HG03439 (cell line): ENCODE data around the gene SORBS2.

Experiments
- ATAC-seq: cut with Tn5 transposase; IDR thresholded peaks from one replicate; pipeline ENCODE4 v1.9.1; 2021; ENCODE audit warnings: mild to moderate bottlenecking, moderate library complexity; ENCODE audit not compliant: unreplicated experiment

The SORBS2 gene

GRCh38 chr4:185774845-185775680, 36.9 kb downstream of the SORBS2 start:
- ATAC-seq, result no peak

DNA sequence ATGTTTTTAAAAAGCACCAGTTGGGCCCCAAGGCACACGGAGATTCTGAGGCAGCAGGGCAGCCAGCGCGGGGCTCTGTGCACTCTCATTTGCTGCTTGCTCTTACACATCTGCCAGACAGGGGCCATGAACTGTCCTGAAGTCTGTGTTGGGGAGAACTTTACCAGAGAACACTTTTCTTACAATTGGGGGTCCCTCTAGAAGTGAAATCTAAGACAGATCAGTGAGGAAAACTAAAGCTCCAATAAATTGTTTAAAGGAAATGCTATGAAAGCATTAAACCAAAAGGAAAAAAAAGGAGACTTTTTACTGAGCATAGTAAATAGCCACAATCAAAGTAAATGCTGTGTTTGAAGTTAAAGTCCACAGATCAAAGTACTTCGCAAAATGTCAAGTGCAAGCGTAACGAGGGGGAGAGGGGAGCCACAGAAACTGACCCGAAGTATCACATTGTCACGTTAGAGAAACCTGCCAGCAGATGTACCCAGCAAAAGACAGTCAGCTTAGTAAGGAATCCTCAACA, 37.8 kb downstream of the SORBS2 start:
- no peak for ATAC-seq

- ATAC-seq, result no peak
These were observed 38.6 kb downstream of the SORBS2 start for GRCh38 chr4:185773419-185773818.

- no peak for ATAC-seq
These were observed 39.5 kb downstream of the SORBS2 start for GRCh38 chr4:185772391-185773093.

DNA sequence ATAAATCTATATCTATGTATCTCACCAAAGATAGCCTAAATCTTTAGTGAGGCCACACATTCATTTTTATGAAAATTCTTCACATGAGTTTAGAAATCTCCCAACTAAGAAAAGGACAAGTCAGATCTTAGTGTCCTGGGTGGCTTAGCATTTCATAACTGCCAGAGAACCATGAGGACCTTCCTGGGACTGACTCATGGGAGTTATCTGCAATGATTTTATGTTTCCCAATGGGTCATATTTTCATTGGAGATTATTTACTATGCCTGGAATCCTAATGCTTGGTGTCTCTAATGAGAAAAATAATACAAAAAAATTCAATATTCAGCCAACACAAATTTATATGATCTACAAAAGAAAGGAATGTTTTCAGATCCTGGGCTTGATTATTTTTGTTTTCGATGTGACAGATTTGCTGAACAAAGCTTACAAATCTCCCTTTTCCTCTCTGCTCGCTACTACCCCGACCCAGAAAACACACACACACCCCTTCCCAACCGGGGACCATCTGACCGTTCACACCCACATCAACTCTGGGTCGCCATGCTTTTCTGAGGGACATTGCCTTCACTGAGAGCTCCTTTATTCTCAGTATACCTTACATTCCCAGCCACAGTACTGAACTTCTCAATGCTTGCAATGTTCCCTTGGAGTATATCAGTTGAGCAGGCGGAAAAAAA, 40.1 kb downstream of the SORBS2 start:
- no peak for ATAC-seq

DNA sequence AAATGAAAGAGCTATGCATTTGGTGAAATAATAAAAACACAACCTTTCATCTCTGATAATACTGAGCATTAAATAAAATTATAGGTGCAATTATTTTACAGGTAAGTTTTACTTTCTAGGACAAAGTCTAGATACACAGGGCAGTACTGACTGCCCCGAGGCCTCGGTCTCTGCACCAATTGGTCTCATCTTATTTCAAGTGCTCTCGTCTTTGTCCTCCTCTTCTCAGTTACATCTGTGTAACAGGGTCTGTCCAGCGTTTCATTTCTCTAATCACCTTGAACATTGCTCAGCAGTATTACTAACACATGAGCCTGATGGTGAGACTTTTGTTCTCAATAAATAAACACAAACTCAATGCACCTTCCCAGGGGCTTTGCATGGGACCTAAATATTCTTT, 44.5 kb downstream of the SORBS2 start:
- no peak for ATAC-seq

DNA sequence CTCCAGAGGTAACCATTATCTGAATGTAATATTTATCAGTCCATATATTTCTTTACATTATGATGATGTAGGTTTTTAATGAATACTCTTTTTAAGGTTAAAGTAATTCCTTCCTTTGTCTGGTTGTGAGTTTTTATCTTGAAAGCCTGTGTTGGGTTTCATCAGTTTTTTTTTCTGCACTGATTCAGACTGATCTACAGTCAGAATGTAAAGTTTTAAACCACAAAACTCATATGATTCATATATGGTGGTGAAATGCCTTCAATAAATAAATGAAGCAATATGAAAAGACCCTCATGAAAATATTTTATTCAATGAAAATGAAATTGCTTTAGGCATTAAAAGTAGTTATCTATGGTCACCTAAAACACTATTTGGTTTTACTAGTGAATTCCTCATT, 47.1 kb downstream of the SORBS2 start:
- no peak for ATAC-seq

DNA sequence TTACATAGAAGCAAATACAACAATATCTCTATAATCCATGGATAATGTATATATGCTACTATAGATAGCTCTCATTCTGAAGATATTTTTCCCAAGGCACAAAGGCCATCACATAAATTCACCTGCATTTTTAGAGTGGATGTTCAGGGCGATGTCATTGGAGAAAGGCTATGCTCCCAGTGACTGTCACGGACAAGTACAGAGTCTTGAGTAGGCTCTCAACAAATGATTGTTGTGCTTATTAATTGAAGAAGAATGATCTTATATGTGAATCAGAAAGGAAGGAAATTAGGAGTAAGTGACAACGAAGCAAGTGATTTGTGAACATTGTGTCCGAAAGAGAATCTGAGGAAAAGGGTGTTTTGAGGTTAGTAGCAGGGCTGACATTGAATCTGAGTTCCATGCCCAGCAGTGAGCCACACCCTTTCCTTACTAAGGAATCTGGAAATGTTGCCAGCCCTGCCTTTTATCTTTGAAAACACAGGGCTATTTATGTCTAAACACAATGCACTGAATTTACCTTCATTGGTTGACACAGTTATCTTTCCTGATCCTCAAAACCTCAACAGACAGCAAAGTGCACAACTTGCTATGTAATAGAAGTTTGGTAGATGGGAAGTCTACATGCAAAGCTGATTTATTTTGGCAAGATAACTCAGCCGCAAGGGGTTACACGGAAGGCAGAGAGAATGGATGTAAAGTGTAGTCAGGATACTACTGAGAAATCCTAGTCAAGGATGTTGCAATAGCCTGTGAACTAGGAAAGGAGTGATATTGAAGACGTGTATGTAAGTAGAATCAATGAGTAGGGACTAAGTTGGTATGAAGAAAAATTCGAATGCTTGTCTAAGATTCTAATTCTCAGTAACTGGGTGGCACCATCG, 50.4 kb downstream of the SORBS2 start:
- no peak for ATAC-seq

DNA sequence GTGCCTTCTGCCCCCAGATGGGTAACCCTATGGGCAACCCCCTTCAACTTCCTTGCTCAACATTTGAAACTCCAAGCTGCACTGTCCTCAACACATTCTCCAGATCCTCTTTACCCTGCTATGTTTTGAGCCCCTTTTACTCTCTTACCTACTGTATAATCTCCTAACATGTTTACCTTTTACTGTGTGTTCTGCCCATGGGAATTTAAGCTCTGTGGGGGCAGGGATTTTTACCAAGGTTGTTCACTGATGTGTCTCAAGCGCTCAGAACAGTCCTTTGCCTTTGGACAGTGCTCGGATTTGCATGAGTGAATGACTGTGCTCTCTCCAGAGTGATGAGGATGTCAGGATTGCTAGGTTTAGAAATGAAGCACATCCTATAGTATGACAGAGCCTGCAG, 53.2 kb downstream of the SORBS2 start:
- no peak for ATAC-seq

DNA sequence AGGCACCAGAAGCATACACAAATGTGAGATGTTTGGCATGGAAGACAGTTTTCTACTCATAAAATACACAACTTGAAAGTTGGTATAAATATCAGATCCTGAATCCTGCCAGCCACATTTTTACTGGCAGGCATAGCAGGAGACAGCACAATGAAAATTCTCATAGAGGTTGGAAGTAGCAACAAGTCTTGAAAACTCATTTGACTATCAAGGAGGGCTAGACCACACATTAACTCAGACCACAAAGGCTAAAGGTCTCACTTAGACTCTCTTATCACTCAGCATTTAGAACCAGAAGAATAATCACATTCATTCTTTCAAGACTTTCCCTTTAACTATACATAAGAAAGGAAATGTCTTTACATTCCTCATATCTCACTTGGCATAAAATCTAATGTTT, 56.5 kb downstream of the SORBS2 start:
- ATAC-seq, result no peak

GRCh38 chr4:185754961-185755360, 57.0 kb downstream of the SORBS2 start:
- ATAC-seq, result no peak

GRCh38 chr4:185752872-185753271, 59.1 kb downstream of the SORBS2 start:
- no peak for ATAC-seq

DNA sequence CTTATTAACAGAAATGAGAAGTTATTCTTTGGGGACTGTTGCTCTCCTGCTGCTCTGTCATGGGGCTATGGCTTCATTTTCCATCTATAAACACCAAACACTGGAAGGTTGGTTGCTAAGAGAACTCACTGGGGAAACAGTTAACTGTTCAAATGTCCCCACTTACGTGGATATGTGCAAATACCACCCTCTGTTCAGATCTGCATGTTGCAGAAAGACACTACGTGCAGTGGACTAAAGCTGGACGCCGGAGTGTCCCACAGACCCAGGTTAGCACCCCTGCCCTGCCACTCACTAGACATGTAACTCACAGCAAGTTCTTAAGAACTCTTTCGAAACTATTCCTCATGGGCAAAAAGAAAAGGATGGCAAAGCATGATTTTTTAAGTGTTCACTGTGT, 62.1 kb downstream of the SORBS2 start:
- no peak for ATAC-seq

DNA sequence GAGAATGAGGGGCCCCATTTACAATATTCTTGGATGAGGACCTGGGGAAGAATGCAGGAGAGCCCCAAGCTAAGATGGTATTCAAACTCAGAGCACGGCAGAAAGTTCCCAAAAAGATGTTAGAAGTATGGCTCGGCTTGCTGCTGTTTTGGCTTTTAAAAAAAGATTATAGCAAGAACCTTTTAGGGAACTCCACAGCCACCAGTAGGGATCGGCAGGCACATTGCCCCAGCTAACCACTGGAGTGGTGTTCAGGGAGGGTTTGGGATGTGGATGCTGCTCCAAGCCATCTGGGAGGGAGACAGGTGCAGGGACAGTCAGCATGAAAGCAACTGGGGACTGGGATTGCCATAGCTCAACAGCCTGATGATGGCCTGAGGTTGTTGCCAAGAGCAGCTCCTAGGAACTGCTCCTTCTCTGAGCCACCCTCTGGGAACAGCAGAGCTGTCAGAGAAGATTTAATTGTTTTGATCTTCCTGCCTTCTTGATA, 63.0 kb downstream of the SORBS2 start:
- no peak for ATAC-seq

- ATAC-seq, result no peak
These were observed 66.1 kb downstream of the SORBS2 start for GRCh38 chr4:185745891-185746290.

DNA sequence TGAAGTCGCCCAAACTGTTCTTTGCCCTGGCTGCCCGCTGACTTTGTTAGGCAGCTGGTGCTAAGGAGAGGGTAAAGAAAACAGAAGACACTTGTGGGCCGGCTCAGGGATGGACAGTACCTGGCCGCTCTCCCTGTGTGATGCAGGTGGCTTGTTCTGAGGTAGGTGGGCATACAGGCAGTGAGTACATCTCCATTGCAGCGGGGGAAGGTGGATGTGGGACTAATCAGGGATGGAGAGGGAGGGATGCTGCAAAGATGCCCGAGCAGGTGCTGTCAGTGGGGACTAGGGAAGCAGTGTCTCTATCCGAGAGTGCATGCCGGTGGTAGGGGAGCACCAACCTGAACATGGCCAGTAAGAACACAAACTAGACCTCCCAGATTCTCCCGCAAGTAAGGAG, 67.0 kb downstream of the SORBS2 start:
- no peak for ATAC-seq

- no peak for ATAC-seq
These were observed 67.5 kb downstream of the SORBS2 start for GRCh38 chr4:185744488-185744862.

DNA sequence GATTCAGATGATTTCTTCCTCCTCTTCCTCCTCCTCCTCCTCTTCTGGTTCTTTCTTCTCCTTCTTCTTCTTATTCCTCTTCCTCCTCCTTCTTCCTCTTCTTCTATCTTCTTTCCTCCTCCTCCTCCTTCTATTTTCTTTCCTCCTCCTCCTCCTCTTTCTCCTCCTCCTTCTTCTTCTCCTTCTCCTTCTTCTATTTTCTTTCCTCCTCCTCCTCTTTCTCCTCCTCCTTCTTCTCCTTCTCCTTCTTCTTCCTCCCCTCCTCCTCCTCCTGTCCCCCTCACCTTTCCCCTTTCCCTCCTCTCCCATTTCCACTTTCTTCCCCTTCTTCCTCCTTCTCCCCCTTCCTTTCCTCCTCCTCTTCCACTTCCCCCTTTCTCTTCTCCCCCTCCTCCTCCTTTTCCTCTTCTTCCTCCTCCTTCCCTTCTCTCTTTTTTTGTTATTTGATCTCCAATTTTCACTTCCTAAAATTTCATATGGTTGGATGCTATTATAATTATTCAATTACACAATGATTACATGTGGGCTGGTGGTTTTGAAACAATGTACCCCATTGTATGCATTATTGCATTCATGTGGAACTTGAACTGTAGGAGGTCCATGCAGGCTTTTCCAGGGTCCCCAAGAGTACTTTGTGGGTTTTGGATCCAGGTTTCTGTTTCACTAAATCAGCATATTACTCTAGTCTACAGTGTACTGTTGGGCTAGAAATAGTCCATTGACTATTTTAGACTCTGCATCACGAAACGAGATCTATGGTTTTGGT, 68.1 kb downstream of the SORBS2 start:
- no peak for ATAC-seq

- ATAC-seq, result no peak
These were observed 69.2 kb downstream of the SORBS2 start for GRCh38 chr4:185742766-185743165.

DNA sequence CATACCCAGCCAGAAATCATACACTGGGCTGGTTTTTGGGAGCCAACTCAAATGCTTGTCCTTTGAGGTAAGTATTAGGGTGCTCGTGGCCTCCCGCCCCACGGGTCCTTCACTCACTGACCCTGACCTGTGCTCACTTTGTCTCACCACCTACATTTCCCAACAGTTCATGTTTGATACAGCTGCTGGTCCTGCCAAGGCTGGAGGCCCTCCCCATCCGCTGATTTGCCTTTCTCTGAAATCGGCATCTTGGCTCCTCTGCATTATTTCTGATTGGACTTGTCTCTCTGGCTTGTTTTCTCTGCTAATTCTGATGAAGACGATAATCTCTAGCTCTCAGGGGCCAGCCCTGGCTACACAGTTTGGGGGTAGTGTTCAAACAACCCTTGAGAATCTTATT, 70.2 kb downstream of the SORBS2 start:
- ATAC-seq, result no peak
